GM18499 (cell line): ENCODE measurements around the gene SART1.
A peak's percentile ranks its signal among the peaks of the same experiment; 100 is the strongest.

ENCODE experiments used
- ATAC-seq: cut with Tn5 transposase; IDR thresholded peaks from one replicate; pipeline ENCODE4 v1.9.1; 2021; ENCODE audit warnings: moderate number of reproducible peaks; ENCODE audit not compliant: insufficient read depth, unreplicated experiment

The SART1 gene, protein sequence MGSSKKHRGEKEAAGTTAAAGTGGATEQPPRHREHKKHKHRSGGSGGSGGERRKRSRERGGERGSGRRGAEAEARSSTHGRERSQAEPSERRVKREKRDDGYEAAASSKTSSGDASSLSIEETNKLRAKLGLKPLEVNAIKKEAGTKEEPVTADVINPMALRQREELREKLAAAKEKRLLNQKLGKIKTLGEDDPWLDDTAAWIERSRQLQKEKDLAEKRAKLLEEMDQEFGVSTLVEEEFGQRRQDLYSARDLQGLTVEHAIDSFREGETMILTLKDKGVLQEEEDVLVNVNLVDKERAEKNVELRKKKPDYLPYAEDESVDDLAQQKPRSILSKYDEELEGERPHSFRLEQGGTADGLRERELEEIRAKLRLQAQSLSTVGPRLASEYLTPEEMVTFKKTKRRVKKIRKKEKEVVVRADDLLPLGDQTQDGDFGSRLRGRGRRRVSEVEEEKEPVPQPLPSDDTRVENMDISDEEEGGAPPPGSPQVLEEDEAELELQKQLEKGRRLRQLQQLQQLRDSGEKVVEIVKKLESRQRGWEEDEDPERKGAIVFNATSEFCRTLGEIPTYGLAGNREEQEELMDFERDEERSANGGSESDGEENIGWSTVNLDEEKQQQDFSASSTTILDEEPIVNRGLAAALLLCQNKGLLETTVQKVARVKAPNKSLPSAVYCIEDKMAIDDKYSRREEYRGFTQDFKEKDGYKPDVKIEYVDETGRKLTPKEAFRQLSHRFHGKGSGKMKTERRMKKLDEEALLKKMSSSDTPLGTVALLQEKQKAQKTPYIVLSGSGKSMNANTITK

DNA sequence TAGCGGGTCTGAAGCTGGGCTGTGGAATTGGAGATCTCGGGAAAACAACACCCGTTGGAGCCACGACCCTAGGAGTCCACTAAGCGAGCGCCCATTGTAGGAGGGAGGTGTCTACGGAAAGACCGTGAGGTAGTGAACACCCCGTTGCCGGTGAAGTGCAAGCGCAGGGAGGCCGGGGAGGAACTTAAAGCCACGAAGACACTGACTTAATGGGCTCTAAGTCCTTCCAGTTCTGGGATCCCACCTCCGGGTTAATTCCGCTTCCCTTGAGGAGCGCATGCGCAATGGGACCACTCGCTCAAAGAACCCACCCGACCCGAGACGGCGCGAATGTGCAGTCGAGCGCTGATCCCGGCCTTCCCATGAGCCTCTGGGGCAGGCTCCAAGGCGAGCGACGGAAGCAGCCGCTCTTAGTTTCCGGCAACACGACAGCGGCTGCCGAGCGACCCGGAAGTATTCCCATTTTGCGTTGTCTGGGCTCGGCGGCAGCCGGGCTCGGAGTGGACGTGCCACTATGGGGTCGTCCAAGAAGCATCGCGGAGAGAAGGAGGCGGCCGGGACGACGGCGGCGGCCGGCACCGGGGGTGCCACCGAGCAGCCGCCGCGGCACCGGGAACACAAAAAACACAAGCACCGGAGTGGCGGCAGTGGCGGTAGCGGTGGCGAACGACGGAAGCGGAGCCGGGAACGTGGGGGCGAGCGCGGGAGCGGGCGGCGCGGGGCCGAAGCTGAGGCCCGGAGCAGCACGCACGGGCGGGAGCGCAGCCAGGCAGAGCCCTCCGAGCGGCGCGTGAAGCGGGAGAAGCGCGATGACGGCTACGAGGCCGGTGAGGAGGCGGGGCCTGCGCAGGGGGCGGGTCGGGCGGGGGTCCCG is at the start of gene SART1:
SART1 (plus strand) TSS at position 468 of the 874 bp plus-strand sequence; CDS start at position 515, 47 bp downstream.
- ATAC-seq: peak; percentile 55

DNA sequence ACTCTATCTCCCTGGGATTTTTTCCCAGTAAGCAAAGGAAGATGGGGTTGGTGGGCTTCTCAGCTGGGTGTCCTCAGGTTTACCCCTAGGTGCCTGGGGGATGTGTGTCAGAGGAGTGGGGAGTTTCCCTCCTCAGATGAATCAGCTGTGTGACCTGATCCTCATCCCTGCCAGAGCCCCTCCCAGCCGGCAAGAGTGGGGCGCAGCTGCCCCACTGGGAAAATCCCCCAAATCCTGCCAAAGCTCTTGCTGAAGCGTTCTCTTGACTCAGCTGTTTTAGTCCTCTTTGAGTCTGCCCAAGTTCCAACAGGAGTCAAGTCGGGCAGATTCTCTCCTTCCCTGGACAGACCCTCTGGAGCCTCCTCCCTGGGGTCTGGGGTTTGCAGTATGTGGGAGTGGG is 48.7 kb upstream of the SART1 start:
- no peak for ATAC-seq

DNA sequence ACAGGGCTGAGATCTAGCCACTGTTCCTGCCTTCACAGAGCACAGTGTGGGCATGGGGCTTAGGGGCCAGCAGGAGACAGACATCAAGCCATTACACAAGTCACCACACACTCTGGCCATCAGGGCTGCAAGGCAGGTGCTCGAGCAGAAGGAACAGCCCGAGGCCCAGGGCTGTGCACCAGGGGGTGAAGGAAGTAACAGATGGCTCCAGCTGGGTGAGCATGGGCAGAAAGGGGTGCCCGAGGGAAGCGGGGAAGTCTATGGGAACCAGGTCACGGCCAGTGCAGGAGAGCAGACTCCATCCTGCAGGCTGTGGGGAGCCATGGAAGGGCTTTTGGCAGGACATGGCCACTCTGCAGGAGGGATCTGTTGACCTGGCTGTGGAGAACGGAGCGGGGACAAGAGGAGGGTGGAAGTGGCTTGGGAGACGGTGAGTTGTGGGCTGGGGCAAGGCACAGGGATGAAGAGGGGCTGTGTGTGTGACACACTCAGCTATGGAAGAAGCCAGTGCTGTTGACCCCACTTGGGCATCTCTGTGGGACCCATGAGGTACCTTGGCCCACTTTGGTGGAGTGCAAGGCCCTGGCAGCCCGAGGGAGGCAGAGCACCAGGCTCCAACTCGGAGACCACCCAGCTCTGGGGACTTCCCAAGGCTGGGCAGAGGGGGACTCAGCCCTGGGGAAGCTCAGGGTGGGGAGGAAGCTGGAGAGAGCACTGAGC is 46.3 kb upstream of the SART1 start:
- no peak for ATAC-seq

DNA sequence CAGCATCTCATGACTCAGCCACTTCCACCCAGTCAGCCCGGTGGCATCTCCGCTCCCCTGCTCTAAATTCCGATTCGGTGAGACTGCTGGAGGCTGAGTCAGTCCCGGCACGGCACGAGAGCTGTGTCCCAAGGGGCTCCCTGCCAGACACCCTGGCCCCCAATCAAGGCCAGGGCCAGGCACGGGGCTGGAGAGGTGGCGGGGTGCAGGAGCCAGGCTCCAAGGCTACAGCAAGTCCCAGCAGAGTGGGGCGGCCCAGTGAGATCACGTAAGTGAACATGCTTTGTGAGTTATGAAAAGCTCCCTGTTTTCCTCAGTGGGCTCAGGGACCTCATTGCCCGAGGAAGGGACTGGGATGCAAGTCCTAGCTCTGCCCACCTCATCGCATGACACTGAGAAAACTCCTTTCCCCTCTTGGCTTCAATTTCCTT is 45.7 kb upstream of the SART1 start:
- ATAC-seq: no peak

DNA sequence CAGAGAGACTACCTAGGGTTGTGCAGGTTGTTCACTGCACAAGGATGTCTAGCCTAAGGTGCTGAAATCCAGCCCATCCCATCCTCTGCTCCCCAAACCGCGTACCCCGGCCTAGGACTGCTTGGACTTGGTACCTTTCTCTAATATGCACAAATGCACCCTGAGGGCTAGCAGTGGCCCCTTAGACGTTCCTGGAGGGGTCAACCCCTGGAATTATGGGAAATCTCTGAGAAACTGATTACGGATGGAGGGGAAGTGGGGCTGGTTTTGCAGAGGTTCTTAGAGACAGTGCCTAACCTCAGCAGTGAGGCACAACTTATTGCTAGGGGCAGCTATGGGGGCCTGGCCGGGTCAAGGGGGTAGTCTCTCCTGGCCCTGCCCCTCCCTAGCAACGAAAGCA is 45.1 kb upstream of the SART1 start:
- ATAC-seq: no peak

DNA sequence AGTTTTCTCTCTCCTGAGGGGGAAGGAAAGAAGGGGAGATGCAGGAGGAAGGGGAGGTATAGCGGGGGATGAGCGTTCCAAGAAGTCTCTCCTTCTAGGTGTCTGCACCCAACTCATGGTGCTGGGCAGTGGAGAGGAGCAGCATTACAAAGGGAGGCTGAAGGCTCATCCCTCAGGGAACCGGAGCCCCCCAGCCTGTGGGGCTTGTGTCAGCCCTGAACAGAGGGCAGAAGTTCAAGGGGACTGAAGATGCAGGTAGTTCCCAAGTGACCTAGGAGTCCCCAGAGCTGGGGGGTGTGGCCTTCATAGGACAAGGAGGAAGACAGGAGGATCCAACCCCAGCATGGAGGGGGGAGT is 44.5 kb upstream of the SART1 start:
- ATAC-seq: no peak

DNA sequence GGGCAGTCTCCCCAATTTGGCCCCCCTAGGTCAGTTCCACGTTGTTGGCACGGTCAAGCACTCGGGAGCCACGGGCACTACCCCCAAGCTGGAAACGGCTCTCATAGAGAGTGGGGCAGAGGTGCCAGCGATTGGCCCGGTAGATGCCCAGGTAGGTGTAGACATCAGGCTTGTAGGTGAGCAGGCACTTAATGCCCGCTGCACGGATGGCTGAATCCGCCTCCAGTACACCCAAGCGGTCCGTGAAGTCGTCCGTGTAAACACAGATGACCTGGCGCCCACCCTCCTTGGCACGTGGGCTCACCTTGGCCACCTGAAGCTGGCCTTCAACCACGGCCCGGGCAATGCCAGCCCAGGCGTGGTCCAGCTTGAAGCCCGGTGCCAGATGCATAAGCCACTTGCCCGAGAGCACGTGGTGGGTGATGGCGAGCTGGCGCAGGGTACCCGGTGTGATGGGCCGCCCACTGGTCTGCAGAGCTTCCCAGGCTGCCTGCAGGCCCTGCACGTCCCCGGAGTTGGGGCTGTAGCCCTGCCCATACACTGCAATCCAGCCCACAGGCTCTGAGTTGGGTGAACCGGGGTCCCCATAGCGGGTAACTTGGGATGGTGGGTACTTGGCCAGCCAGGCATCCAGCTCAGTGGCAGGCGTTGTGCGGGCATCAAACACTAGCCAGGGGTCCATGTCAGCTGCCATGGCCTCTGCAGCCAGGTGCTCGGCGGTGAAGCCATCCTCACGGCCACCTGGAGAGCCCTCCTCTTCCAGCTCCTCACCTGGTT is 43.9 kb upstream of the SART1 start:
- no peak for ATAC-seq

DNA sequence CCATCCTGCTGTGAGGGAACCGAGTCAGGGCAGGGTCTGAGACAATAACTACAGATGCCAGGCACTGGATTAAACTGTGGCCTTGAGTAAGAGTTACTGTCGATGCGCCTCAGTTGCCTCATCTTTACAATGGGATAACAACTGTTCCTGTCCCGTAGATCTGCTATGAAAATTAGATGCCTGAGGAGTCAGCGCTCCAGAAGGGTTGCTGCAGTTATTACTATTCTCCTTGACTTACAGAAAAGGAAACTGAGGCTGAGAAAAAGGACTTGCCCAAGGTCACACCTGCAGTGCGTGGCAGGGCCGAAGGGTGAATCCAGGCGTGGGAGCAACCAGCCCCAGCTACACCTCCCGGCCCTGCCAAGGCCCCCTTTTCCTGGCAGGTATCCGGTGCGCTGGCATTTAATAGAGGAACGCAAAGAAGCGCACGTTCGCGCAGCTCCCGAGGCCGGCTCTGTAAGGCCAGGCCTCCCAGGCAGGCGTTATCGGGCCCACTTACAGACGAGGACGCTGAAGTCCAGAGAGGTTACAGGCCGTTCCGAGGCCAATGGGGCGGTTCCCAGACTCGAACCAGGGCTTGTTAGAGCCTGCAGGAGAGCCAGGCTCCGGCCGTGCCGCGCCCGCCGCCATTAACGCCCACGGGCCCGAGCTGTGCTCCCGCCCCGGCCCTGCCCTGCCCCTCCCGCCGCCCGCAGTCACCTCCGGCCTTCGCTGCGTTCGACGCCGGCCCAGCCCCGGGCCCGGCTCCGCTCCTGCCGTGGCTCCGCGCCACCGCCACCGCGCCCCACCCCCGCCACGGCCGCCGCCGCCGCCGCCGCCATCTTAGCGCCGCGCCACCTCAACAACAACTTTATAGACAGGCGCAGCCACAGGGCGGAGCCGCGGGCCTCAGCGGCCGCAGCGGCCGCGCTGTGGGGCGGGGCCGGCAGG is 43.1 kb upstream of the SART1 start, which contains the start of gene C11orf68:
C11orf68 (minus strand) TSS at position 852 of the 930 bp plus-strand sequence; CDS start at position 821, 31 bp downstream.
- ATAC-seq: no peak

DNA sequence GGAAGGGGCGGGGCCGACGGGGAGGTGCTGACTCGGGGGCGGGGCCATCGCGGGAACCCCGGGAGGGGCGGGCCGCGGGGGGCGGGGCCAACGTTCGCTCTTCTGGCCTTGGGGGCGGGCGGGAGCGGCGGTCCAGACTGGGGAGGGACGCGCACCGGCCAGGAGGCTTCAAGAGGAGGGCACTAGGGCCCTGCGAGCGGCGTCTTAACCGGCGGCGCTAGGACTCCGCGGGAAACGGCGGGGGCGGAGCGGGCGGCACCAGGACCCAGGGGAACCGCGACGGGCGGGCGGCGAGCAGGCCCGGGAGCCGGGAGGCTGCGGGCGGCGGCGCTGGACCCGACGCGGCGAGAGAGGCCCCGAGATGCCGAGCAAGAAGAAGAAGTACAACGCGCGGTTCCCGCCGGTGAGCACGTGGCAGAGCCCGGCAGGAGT is 42.4 kb upstream of the SART1 start, which contains the start of gene DRAP1:
DRAP1 (plus strand) TSS at position 286 of the 432 bp plus-strand sequence; CDS start at position 362, 76 bp downstream.
- no peak for ATAC-seq

DNA sequence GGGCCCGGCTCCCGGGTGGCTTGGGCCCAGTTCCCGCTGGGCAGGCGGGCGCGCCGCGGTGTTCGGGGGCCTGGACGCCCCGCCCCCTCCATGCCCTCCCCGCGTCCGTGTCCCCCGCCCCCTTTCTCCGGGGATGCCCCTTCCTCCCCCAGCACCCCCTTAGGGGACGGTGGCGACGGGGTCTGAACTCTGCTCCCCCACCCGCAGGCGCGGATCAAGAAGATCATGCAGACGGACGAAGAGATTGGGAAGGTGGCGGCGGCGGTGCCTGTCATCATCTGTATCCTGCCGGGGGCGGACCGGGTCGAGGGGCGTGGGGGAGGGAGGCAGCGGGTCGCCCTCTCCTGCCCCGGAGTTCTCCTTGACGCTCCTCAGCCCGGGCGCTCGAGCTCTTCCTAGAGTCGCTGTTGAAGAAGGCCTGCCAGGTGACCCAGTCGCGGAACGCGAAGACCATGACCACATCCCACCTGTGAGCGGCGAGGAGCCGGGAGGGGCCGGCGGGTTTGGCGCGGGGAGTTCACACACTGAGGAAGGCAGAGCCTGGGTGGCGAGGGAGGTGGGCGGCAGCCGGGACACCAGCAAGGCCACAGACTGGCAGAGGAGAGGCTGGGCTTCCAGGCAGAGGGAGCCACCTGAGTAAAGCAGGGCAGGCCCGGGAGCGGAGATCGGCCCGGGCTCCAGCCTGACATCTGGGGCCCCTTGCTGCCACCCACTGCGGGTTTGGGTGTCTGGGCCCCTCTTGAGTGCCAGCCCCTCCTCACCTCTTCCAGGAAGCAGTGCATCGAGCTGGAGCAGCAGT is 41.8 kb upstream of the SART1 start:
- ATAC-seq: no peak

DNA sequence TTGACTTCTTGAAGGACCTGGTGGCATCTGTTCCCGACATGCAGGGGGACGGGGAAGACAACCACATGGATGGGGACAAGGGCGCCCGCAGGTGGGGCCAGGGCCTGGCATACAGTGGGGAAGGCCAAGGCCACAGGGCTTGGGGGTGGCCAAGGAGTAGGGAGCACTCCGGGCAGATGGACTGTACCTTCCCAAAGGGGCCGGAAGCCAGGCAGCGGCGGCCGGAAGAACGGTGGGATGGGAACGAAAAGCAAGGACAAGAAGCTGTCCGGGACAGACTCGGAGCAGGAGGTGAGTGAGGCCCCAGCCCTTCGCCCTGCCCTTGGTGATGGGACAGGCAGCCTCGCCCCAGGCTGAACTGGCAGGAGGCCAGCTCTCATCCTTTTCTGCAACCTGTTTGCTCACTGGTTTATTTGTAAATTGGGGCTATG is 41.1 kb upstream of the SART1 start:
- no peak for ATAC-seq

DNA sequence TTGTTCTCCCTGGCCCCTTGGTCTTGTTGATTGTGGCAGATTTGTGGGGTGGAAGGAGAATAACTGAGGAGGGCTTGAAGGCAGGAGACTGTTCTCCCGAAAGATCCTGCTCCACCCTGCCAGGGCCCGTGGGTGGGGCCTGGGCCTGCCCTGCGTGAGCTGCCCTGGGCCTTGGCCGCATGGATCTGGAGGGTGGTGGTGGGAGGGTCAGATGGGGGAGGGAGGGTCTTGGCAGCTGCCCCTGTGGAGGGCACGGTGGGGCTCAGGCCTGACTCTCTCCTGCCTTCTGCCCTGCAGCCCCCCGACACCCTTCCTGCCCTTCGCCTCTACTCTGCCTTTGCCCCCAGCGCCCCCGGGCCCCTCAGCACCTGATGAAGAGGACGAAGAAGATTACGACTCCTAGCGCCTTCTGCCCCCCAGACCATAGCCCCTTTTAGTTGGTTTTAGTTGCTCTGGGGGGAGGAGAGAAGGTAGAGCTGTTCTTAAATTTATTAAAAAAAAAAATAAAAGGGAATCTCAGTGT is 40.4 kb upstream of the SART1 start:
- ATAC-seq: no peak

DNA sequence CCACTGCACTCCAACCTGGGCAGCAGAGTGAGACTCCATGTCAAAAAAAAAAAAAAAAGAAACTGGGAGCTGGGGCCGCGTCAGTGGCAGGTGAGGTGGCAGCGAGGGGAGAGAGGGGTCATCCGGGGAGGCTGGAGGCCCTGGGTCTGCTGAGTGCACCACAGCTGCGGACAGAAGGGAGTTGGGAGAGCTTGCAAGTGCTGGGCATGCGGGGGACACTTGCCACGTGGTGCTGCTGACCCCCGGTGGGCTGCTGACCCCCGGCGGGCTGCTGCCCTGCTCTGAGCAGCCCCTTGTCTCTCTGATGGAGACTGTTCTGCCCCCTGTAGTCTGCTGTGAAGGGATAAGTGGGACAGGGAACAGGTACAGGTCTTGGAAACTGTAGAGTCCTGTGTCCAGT is 39.7 kb upstream of the SART1 start:
- no peak for ATAC-seq

DNA sequence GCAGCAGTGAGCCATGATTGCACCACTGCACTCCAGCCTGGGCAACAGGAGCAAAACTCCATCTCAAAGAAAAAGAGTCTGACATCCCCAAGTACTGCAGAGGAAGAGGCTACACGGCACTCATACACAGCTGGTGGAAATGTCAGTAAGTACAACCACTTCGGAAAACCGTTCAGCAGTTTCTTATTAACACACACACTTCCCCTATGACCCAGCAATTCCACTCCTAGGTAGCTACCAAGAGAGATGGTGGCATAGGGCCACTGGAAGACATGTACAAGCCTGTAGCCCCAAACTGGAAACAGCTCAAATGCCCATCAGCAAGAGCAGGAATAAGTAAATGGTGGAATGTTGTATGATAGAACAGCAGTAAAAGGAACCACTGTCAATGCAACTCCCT is 39.0 kb upstream of the SART1 start:
- no peak for ATAC-seq

DNA sequence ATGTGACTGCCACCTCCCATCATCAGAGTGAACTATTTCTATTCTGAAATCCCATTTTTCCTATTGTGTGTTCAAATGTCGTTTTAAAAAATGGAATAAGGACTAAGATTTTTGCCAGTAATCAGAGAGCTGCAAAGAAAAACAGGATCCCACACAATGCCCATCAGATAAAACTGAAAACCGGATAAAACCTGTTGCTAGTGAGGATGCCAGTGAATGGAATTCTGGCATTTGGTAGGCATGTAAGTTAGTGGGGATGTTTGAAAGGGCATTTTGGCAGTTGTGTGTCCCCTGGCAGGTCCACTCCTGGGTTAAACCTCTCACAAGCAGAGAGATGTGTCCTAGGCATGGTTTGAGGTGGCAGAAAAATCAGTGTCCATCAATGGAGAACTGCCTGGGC is 36.1 kb upstream of the SART1 start:
- no peak for ATAC-seq

DNA sequence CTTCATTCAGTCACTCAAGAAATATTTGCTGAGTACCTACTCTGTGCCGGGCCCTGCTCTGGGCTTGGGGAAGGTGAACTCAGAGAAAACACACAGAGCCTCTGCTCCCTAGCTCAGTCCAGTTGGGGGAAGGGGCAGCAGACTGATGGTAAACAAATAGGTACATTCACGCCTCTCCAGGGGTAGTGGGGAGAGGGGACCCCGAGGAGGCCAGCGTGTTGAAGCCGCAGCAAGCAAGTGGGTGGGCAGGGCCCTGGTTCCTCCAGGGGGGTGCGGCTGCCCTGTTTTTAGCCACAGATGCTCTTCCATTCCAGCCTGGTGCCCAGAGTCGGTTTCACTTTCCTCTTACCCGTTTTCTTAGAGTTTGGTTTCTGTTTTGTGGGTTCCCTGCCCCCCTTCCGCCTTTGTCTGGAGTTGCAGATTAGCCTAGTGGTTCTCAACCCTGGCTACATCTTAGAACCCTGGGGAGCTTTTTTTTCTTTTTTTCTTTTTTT is 33.6 kb upstream of the SART1 start:
- ATAC-seq: no peak

DNA sequence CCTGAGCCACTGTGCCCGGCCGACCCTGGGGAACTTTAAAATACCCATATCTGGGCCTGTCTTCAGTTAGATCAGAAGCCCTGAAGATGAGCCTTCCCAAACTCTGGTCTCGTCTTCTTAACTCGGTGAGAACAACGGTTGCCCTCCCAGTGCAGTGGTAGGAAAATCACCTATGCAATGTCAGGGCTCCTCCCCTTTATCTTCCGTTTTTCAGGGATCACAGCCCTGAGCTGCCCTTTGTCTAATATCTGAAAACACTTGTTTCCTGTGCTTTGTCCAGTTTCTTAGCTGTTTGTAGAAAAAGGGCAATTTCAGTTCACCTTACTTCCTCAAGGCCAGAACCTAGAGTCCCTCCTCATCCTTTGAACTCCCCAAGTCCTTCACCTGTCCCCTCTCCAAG is 32.9 kb upstream of the SART1 start:
- ATAC-seq: no peak
